Tibial nerve (tissue), 4 donors: Measurements from ENCODE around the gene ABLIM3. TPM values are rescaled to one million over a fixed set of nuclear protein-coding genes. Genes with fewer than 3 reads are reported as not detected.

Experiments
- DNase-seq, 2 donors: peaks; one replicate each; pipeline ENCODE4 v3.0.0-alpha.2; 2019; ENCODE audit warnings: low spot score in 2 of 2
- H3K27ac ChIP-seq, 4 donors: fragments of 200-600 bp; sonication (generic) in 3 of 4; one replicate each; pipeline ENCODE4 v1.5.1; 2017 to 2019; ENCODE audit warnings: mild to moderate bottlenecking in 1 of 4
- H3K27me3 ChIP-seq, 2 donors: fragments of 200-600 bp; sonication (generic) in 1 of 2; one replicate each; pipeline versions ENCODE4 v1.5.1 to v1.6.0; 2017 to 2019
- H3K36me3 ChIP-seq, 3 donors: fragments of 200-600 bp; sonication (generic); one replicate each; pipeline ENCODE4 v1.5.1; 2018 to 2019
- H3K4me1 ChIP-seq, 4 donors: fragments of 200-600 bp; sonication (generic) in 3 of 4; one replicate each; pipeline ENCODE4 v1.5.1; 2017 to 2019
- H3K4me3 ChIP-seq, 4 donors: fragments of 200-600 bp; sonication (generic) in 3 of 4; one replicate each; pipeline ENCODE4 v1.5.1; 2017 to 2019; ENCODE audit warnings: mild to moderate bottlenecking in 1 of 4, moderate library complexity in 1 of 4
- H3K9me3 ChIP-seq, 4 donors: fragments of 200-600 bp; sonication (generic) in 3 of 4; one replicate each; pipeline ENCODE4 v1.5.1; 2017 to 2019
- EP300 ChIP-seq, 2 donors: sonication (generic); formaldehyde crosslinking; IDR thresholded peaks; one replicate each; pipeline ENCODE4 v1.6.1; 2017; ENCODE audit warnings: antibody characterized with exemption in 2 of 2, mild to moderate bottlenecking in 1 of 2
- POLR2A ChIP-seq, 2 donors: fragments of 450-650 bp; IDR thresholded peaks; one replicate each; pipeline ENCODE4 v1.6.1; 2017; ENCODE audit warnings: antibody characterized with exemption in 2 of 2, mild to moderate bottlenecking in 2 of 2, moderate library complexity in 2 of 2
- WGBS, 2 donors: methylation state at CpG; one replicate each; pipeline ENCODE4 v1.1.5; 2018; 5-methylcytosine and 5-hydroxymethylcytosine counted together
- total RNA-seq, 4 donors: library from RNA; depleted of rRNA; stranded (reverse); fragments of >200 nt; gene quantifications; one replicate each; pipeline ENCODE4 v1.1.0, GENCODE V29; 2016
- TF ChIP-seq, protein P1 (sequence below), 5 experiments: fragments of 200-600 bp in 3 of 5; fragments of 450-650 bp in 2 of 5; sonication (generic) in 3 of 5; IDR thresholded peaks; one replicate each; pipeline ENCODE4 v1.5.1; 2016 to 2019; ENCODE audit warnings: antibody characterized with exemption in 5 of 5, mild to moderate bottlenecking in 3 of 5, moderate library complexity in 2 of 5

Gene ABLIM3
- total RNA-seq, 4 donors from 2014 or later, result 50.3 to 75.3 (median 52.3) TPM

DNA sequence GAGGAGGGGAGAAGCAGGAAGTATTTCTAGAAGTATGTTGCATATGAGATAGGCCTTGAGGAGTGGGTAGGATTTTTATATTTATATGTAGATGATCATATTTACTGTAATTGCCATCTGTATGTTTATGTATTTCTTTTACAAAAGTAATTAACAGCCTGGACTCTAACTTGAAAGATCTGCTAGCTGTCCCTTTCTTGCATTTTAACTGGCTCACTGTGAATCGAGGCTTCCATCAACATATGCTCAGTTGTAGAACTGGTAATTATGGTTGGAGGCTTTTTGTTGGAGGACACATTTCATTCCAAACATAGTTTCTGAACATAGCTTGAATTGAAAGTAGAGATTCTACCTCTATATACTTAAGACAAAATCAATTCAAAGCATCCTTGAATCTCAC lies 23.4 kb downstream of the ABLIM3 start:
- H3K36me3 ChIP-seq, result no peaks in the 10 kb centered on the region
- no peak overlapping the region for H3K27ac ChIP-seq
- no peaks in the 10 kb centered on the region for H3K9me3 ChIP-seq
- no peak for DNase-seq
- 68 to 90% methylated on average over 1 of the region's 1 CpG for WGBS, 2 donors
- no peak overlapping the region for H3K4me3 ChIP-seq
- peaks cover 0 to 30% (median 6%) of the 10 kb centered on the region in 4 donors for H3K4me1 ChIP-seq
- TF ChIP-seq, protein P1, sequence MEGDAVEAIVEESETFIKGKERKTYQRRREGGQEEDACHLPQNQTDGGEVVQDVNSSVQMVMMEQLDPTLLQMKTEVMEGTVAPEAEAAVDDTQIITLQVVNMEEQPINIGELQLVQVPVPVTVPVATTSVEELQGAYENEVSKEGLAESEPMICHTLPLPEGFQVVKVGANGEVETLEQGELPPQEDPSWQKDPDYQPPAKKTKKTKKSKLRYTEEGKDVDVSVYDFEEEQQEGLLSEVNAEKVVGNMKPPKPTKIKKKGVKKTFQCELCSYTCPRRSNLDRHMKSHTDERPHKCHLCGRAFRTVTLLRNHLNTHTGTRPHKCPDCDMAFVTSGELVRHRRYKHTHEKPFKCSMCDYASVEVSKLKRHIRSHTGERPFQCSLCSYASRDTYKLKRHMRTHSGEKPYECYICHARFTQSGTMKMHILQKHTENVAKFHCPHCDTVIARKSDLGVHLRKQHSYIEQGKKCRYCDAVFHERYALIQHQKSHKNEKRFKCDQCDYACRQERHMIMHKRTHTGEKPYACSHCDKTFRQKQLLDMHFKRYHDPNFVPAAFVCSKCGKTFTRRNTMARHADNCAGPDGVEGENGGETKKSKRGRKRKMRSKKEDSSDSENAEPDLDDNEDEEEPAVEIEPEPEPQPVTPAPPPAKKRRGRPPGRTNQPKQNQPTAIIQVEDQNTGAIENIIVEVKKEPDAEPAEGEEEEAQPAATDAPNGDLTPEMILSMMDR (IDR thresholded peaks at IDR 0.05), result no peak
- TF ChIP-seq POLR2A (IDR thresholded peaks at IDR 0.05), result no peak
- TF ChIP-seq EP300 (IDR thresholded peaks at IDR 0.05), result no peak
- H3K27me3 ChIP-seq, result no peaks in the 10 kb centered on the region

DNA sequence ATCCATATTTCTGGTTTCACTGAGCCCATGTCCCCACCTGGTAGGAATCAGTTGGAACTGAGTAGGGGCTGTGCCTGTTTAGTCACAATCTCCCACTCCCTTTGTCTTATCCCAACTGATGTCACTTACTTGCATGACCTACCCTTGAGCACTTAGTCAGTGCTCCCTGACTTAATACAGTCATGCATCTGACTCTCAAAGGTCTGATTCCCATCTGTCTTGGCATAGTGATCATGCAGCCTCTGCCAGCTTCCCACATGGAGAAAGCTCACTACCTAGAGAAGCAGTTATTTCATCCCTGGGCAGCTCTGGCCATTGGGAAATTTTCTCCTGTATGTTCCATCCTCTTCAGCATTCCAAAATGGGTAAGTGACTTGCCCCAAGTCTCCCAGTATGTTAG lies 24.8 kb downstream of the ABLIM3 start:
- Histone ChIP-seq H3K27ac (no peak overlapping the region), H3K9me3 (no peaks in the 10 kb centered on the region), H3K4me1 (peaks cover 0 to 27% (median 4%) of the 10 kb centered on the region in 4 donors), H3K4me3 (no peak overlapping the region), H3K27me3 (no peaks in the 10 kb centered on the region), H3K36me3 (no peaks in the 10 kb centered on the region)
- no peak for DNase-seq
- TF ChIP-seq POLR2A (IDR thresholded peaks at IDR 0.05), result no peak
- TF ChIP-seq EP300 (IDR thresholded peaks at IDR 0.05), result no peak
- TF ChIP-seq, protein P1 (IDR thresholded peaks at IDR 0.05), result no peak

DNA sequence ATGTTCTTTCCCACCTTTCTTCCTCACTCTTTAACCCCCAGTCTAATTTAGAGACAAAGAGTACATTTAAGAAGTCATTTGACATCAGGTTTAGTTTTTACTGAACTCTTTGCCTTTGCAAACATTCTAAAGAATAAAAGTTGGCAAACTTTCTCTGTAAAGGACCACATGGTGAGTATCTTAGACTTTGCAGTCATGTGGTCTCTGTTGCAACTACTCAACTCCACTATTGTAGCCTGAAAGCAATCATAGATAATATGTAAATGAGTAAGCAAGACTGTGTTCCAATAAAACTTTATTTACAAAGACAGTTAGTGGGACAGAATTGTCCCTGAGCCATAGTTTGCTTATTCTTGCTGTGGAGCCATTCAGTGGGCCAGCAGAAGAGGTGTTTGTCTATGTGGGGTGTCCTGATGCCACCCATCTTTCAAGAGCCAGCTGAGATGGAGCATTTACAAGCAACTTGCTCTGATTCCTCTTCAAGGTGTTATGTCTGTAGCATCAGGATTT lies 25.4 kb downstream of the ABLIM3 start:
- Histone ChIP-seq H3K27ac (no peak overlapping the region), H3K27me3 (no peaks in the 10 kb centered on the region), H3K36me3 (no peaks in the 10 kb centered on the region), H3K4me3 (no peak overlapping the region), H3K9me3 (no peaks in the 10 kb centered on the region), H3K4me1 (peaks cover 0 to 23% (median 2%) of the 10 kb centered on the region in 4 donors)
- no peak for TF ChIP-seq EP300 (IDR thresholded peaks at IDR 0.05)
- TF ChIP-seq POLR2A (IDR thresholded peaks at IDR 0.05), result no peak
- no peak for DNase-seq

DNA sequence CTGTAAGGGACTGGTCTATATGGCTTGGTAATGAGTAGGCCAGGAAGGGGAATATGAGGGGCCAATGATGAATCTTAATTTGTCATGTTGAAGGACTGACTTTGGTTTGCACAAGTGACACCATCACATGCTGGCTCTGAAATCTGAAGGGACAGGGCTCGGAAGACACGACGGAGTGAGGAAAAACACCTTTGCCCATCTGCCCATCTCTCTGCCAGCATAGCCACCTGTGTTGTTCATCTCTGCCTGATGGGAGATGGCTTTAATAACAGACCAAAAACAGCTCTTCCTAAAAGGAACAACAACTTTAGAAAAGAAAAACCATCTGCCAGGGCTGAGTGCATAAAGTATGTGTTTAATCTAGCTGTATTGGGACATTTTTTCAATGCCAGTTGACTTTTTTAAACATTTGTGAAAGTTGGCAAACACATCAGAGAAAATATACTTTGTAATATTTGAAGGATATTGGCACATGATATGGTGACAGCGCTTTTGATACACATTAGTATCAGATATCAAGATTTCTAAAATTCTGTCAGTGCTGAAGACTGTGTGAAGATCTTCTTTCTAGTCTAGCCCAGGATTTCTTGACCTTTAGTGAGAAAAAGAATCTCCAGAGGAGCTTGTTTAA lies 27.1 kb downstream of the ABLIM3 start:
- Histone ChIP-seq H3K36me3 (no peaks in the 10 kb centered on the region), H3K27ac (no peak overlapping the region), H3K27me3 (no peaks in the 10 kb centered on the region), H3K9me3 (no peaks in the 10 kb centered on the region), H3K4me1 (peaks cover 0 to 33% (median 8%) of the 10 kb centered on the region in 4 donors), H3K4me3 (no peak overlapping the region)
- TF ChIP-seq, protein P1 (IDR thresholded peaks at IDR 0.05), result no peak
- no peak for TF ChIP-seq EP300 (IDR thresholded peaks at IDR 0.05)
- TF ChIP-seq POLR2A (IDR thresholded peaks at IDR 0.05), result no peak
- 93 to 94% methylated on average over 4 of the region's 4 CpGs for WGBS, 2 donors
- no peak for DNase-seq

DNA sequence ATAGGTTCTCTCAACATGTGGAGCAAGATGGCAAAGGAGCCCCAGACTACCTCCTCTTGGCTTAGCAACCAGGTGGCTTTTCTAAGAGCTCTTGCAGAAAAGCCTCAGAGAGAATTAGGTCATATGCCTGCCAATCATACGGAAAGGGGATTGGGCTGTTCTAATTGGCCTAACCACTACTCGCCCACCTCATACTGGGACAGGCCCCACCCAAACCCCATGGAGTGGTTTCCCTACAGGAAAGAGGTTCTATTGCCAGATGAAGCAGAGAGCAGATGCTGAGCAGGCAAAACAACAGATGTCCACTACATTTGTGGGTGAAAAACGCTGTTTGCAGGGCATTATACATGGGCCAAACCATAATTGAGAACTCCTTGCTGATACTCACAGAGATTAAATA lies 29.0 kb downstream of the ABLIM3 start:
- Histone ChIP-seq H3K36me3 (no peaks in the 10 kb centered on the region), H3K9me3 (no peaks in the 10 kb centered on the region), H3K27me3 (no peaks in the 10 kb centered on the region), H3K4me3 (no peak overlapping the region), H3K4me1 (peaks cover 0 to 49% (median 15%) of the 10 kb centered on the region in 4 donors), H3K27ac (no peak overlapping the region)
- TF ChIP-seq, protein P1 (IDR thresholded peaks at IDR 0.05), result no peak
- TF ChIP-seq POLR2A (IDR thresholded peaks at IDR 0.05) (no peak), EP300 (IDR thresholded peaks at IDR 0.05) (no peak)
- no peak for DNase-seq
- WGBS, 2 donors, result 70 to 85% methylated on average over 3 of the region's 3 CpGs
